MCF 10A (cell line): ENCODE data around the gene PFDN2. TPM values are rescaled to one million over a fixed set of nuclear protein-coding genes. Genes with fewer than 3 reads are reported as not detected.
A peak's percentile ranks its signal among the peaks of the same experiment; 100 is the strongest.

Experiments
- Bru-seq: library from RNA; stranded (reverse); fragments of 400-500 nt; gene quantifications from one replicate; lab custom pipeline; 2021; lab: Mats Ljungman, UMichigan
- BruChase-seq, 2 experiments: library from RNA; stranded (reverse); fragments of 400-500 nt; gene quantifications; one replicate each; lab custom pipeline; 2021; lab: Mats Ljungman, UMichigan
- BruUV-seq: library from RNA; stranded (reverse); fragments of 400-500 nt; replicated peaks from 2 replicates; lab custom pipeline; 2021; lab: Mats Ljungman, UMichigan
- CTCF ChIA-PET: fragments of 300-600 bp; sonication (Branson Sonifier 250); formaldehyde crosslinking; extraction: SDS; loops from one replicate; lab custom pipeline; 2021; ENCODE audit warnings: antibody characterized with exemption, inconsistent platforms; lab: Yijun Ruan, JAX
- POLR2A ChIA-PET: fragments of 300-600, 350-650 bp; sonication (Branson Sonifier 250); formaldehyde crosslinking; extraction: SDS; loops from one replicate; lab custom pipeline; 2020; ENCODE audit warnings: antibody characterized with exemption, inconsistent platforms; lab: Yijun Ruan, JAX
- DNase-seq: peaks from one replicate; pipeline ENCODE4 v3.0.0-alpha.2; 2018; ENCODE audit not compliant: unreplicated experiment
- H3K27ac Mint-ChIP-seq: one replicate; pipeline ENCODE4 v1.8.0; 2022; ENCODE audit warnings: mild to moderate bottlenecking, low read depth, mixed read lengths; ENCODE audit not compliant: unreplicated experiment
- H3K27me3 Mint-ChIP-seq: one replicate; pipeline ENCODE4 v1.8.0; 2022; ENCODE audit warnings: mixed read lengths; ENCODE audit not compliant: insufficient read depth, unreplicated experiment
- H3K36me3 Mint-ChIP-seq: one replicate; pipeline ENCODE4 v1.8.0; 2022; ENCODE audit warnings: mild to moderate bottlenecking, moderate library complexity, mixed read lengths; ENCODE audit not compliant: insufficient read depth, unreplicated experiment
- H3K4me1 Mint-ChIP-seq: one replicate; pipeline ENCODE4 v1.8.0; 2022; ENCODE audit warnings: mixed read lengths; ENCODE audit not compliant: insufficient read depth, unreplicated experiment
- H3K4me3 Mint-ChIP-seq: one replicate; pipeline ENCODE4 v1.8.0; 2022; ENCODE audit warnings: mild to moderate bottlenecking, moderate library complexity, mixed read lengths; ENCODE audit not compliant: unreplicated experiment
- H3K9me3 Mint-ChIP-seq: one replicate; pipeline ENCODE4 v1.8.0; 2022; ENCODE audit warnings: mixed read lengths; ENCODE audit not compliant: unreplicated experiment
- intact Hi-C: fragments of 100-400 bp; cut with micrococcal nuclease; formaldehyde crosslinking; loops from 2 replicates; pipeline ENCODE4 v1.14.1; 2022
- long read RNA-seq: library from polyadenylated mRNA; stranded (forward); transcript quantifications from one replicate; pipeline ENCODE4 v2.0.0, GENCODE V29; 2022
- total RNA-seq: library from RNA; stranded (reverse); gene quantifications from 2 replicates; pipeline ENCODE4 v1.2.3, GENCODE V29; 2022
- TF ChIP-seq, protein P1 (sequence below): fragments of 200-600 bp; IDR thresholded peaks from one replicate; pipeline ENCODE4 v1.8.0; 2022; ENCODE audit warnings: antibody characterized with exemption, mild to moderate bottlenecking; ENCODE audit not compliant: unreplicated experiment

PFDN2 gene, protein sequence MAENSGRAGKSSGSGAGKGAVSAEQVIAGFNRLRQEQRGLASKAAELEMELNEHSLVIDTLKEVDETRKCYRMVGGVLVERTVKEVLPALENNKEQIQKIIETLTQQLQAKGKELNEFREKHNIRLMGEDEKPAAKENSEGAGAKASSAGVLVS
- total RNA-seq (514 and 683 TPM in 2 replicates), Bru-seq, nascent RNA (percentile 98 among the genes with signal in this experiment), BruChase-seq, experiment 1, labeled RNA remaining after a 6-hour chase (percentile 97 among the genes with signal in this experiment), BruChase-seq, experiment 2, labeled RNA remaining after a 2-hour chase (percentile 97 among the genes with signal in this experiment)
- long read RNA-seq, transcript PFDN2-202 (2 exons, 408 nt): minor isoform, 13 of 939 reads
- long read RNA-seq, transcript PFDN2-201 (4 exons, 677 nt): major isoform, 826 of 939 reads
- long read RNA-seq, partial matches to known transcripts: 82 of 939 reads
- long read RNA-seq, other reads (novel, unspliced or antisense): 18 of 939 reads

DNA sequence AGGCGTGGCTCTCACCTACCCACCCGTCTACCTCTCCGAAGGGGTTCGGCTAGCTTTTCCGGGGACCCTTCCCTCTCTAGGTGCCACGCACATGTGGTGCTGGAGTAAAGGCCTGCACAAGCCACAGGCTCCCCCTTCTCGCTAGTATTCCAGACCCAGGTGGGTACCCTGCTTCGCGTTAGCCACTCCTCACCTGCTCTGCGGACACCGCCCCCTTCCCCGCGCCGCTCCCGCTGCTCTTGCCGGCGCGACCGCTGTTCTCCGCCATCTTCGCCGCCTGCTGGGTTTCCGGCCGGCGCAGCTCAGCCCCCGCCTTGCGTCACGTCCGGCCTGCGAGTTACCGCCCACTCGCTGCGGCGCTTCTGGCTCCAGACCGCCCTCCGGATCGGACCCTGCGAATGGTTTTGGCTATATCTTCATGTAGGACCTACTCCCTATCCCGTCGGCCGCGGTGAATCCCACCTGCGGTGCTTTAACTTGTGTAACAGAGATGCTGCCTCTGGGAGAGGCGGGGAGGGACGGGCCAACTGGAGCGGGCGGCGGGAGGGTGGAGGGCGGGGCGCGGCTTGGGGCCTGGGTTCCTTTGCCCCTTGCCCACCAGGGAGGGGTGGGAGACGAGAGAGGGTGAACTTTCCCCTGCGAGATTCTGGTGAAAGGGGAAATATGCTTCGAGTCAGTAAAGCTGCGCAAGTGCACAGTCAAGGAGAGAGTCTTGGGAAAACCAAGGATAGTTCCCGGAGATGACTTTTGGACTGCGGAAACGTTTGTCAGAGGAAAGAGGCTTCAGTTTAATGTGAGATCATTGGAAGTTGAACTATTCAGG lies at the start of gene PFDN2, which contains the start of gene NIT1:
Gene PFDN2 (minus strand): TSS at position 279 of the 823 bp plus-strand sequence. CDS start 11 bp downstream, at position 268.
Gene NIT1 (plus strand): TSS at position 347 of the 823 bp plus-strand sequence. CDS start 72 bp downstream, at position 419.
- intact Hi-C loops: loop anchor here (2.0 kb wide), 1 partner anchor 49 kb away; the partner anchor contains the start of gene PPOX
- Mint-ChIP-seq H3K36me3 (peaks cover 68% of the 10 kb centered on the region), H3K27ac (peak within 1 kb of the TSS; percentile 95), H3K9me3 (no peaks in the 10 kb centered on the region), H3K4me1 (peaks cover 50% of the 10 kb centered on the region), H3K4me3 (peak within 1 kb of the TSS; percentile 97), H3K27me3 (no peaks in the 10 kb centered on the region)
- ChIA-PET POLR2A (interaction anchor here (0.6 to 6.9 kb wide), 27 partner anchors 9 to 1020 kb away, joined by 3 to 112 read pairs (median 5); partner anchors contain the start of genes F11R, KLHDC9, NDUFS2 and PPOX), CTCF (interaction anchor here (0.6 to 4.6 kb wide), 16 partner anchors 15 to 288 kb away, joined by 3 to 30 read pairs (median 4); partner anchors contain the start of genes DEDD, KLHDC9, PPOX and USF1)
- BruUV-seq: no TSS peak
- DNase-seq: peak; percentile 85
- TF ChIP-seq, protein P1, sequence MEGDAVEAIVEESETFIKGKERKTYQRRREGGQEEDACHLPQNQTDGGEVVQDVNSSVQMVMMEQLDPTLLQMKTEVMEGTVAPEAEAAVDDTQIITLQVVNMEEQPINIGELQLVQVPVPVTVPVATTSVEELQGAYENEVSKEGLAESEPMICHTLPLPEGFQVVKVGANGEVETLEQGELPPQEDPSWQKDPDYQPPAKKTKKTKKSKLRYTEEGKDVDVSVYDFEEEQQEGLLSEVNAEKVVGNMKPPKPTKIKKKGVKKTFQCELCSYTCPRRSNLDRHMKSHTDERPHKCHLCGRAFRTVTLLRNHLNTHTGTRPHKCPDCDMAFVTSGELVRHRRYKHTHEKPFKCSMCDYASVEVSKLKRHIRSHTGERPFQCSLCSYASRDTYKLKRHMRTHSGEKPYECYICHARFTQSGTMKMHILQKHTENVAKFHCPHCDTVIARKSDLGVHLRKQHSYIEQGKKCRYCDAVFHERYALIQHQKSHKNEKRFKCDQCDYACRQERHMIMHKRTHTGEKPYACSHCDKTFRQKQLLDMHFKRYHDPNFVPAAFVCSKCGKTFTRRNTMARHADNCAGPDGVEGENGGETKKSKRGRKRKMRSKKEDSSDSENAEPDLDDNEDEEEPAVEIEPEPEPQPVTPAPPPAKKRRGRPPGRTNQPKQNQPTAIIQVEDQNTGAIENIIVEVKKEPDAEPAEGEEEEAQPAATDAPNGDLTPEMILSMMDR: no peak

DNA sequence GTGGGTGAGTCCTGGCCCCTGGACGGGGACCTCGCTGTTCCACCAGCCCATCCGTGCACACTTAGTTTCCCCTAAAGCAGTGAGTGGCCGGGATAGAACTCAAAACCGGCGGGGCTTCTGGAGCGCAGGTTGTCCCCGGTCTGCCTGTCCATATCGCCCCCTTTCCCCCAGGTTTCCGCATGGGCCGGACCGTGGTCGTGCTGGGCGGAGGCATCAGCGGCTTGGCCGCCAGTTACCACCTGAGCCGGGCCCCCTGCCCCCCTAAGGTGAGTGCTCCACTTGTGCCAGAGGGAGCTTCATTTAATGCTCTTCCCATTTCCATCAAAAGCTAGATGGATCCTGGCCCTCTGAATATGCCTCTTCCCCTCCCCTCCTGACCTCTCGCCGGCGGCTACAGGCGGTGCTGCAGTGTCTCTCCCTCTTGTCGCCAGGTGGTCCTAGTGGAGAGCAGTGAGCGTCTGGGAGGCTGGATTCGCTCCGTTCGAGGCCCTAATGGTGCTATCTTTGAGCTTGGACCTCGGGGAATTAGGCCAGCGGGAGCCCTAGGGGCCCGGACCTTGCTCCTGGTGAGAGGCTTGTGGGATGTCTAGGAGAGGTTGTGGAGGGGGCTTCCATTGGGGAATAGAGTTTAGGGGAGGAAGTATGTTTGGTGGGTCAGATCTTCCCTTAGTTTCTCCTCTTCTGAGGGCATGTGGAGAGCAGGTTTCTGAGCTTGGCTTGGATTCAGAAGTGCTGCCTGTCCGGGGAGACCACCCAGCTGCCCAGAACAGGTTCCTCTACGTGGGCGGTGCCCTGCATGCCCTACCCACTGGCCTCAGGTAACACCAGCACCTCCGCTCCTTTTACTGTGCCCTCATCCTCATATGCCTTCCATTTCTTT lies 49.1 kb upstream of the PFDN2 start:
- intact Hi-C loops: loop anchor here (1.0 to 2.0 kb wide), 3 partner anchors 10 to 48 kb away; partner anchors contain the start of genes B4GALT3, NDUFS2, NIT1 and PFDN2
- POLR2A ChIA-PET: interaction anchor here (0.6 to 5.5 kb wide), 20 partner anchors 9 to 233 kb away, joined by 3 to 101 read pairs (median 6); partner anchors contain the start of genes B4GALT3, DEDD, F11R and NDUFS2
- peaks cover 43% of the 10 kb centered on the region for H3K4me1 Mint-ChIP-seq
- BruUV-seq: TSS peak; percentile 37
- no peaks in the 10 kb centered on the region for H3K27me3 Mint-ChIP-seq
- CTCF ChIA-PET: interaction anchor here (0.6 to 4.9 kb wide), 28 partner anchors 10 to 1252 kb away, joined by 3 to 56 read pairs (median 4); partner anchors contain the start of genes ADAMTS4, APOA2, B4GALT3 and NDUFS2
- TF ChIP-seq, protein P1: no peak
- DNase-seq: peak; percentile 33
- H3K9me3 Mint-ChIP-seq: no peaks in the 10 kb centered on the region
- H3K4me3 Mint-ChIP-seq: peak overlapping the region; percentile 98
- H3K27ac Mint-ChIP-seq: peak overlapping the region; percentile 100
- H3K36me3 Mint-ChIP-seq: peaks cover 73% of the 10 kb centered on the region

DNA sequence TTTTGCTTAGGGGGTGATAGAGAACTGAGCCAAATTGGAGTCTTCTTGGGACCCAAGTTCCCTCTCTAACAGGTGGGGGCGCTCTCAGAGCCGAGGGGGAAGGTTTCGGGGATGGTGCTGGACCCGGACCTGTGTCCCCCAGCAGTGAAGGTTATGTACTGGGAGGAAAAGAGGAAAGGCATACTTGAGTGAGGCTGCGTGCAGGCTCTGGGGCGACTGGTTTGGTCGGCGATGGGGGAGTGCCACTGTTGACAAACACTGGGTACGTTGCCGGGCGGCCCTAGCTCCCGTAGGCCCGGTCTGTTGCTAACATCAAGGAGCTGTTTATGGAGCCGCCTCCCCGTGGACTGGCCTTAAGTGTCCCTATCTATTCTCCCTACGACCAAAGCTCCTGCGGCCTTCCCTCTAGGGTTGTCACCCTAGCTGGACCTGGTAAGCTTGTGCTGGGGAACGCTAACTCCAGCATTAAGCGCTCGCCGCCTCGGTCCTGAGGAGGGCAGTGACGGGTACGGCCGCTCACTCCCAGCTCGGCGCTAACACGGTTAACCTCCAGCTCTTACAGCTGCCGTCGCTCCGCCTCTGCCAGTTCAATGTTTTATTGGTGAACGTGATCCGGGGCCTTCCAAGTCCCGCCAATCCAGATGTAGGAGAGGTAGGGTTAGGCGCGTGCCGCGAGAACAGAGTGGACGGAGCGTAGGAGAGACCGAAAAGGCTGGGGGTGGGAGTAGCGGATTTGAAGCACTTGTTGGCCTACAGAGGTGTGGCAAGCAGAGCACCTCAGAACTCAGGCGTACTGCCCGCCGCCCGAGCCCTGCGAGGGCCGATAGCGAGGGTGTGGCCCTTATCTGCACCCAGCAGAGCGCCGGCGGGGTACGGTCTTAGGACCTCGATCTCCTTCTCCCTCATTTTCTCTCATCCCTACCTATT lies 48.2 kb upstream of the PFDN2 start, which contains the start of gene PPOX:
Gene PPOX (plus strand): TSS at position 685 of the 927 bp plus-strand sequence. CDS start 422 bp downstream, outside the sequence.
- Mint-ChIP-seq H3K36me3 (peaks cover 65% of the 10 kb centered on the region), H3K4me1 (peaks cover 47% of the 10 kb centered on the region), H3K4me3 (peak within 1 kb of the TSS; percentile 98), H3K27me3 (no peaks in the 10 kb centered on the region), H3K9me3 (no peaks in the 10 kb centered on the region), H3K27ac (peak within 1 kb of the TSS; percentile 100)
- DNase-seq: peak; percentile 100
- TF ChIP-seq, protein P1: peak; percentile 36
- BruUV-seq: TSS peak; percentile 93
- POLR2A ChIA-PET: interaction anchor here (0.6 to 5.5 kb wide), 30 partner anchors 9 to 225 kb away, joined by 3 to 101 read pairs (median 6); partner anchors contain the start of genes B4GALT3, DEDD, F11R and NDUFS2
- CTCF ChIA-PET: interaction anchor here (0.6 to 4.9 kb wide), 40 partner anchors 9 to 1373 kb away, joined by 3 to 56 read pairs (median 4); partner anchors contain the start of genes ADAMTS4, APOA2, B4GALT3 and NDUFS2
- intact Hi-C loops: loop anchor here (1.0 to 2.0 kb wide), 3 partner anchors 11 to 47 kb away; partner anchors contain the start of genes B4GALT3, NDUFS2, NIT1 and PFDN2
